HG03045 (cell line): ENCODE results near the gene APOL3.
"Not testable (repeated sequence)": the region's sequence is repeated elsewhere in the genome, so short reads cannot be mapped to it uniquely, and the experiment has no call there.

Experiments
- ATAC-seq: cut with Tn5 transposase; IDR thresholded peaks from one replicate; pipeline ENCODE4 v1.9.1; 2021; ENCODE audit warnings: mild to moderate bottlenecking, moderate library complexity; ENCODE audit not compliant: unreplicated experiment

The APOL3 gene

GRCh38 chr22:36136988-36137387 is 23.6 kb downstream of the APOL3 start:
- ATAC-seq = no peak

- ATAC-seq = no peak
These were observed 24.1 kb downstream of the APOL3 start for GRCh38 chr22:36136475-36136874.

GRCh38 chr22:36135306-36135980 is 25.1 kb downstream of the APOL3 start:
- no peak for ATAC-seq

- ATAC-seq = no peak
These were observed 26.4 kb downstream of the APOL3 start for GRCh38 chr22:36134182-36134581.

- ATAC-seq = no peak
These were observed 28.6 kb downstream of the APOL3 start for GRCh38 chr22:36131907-36132306.

- no peak for ATAC-seq
These were observed 30.8 kb downstream of the APOL3 start for GRCh38 chr22:36129486-36130388.

- ATAC-seq = no peak
These were observed 31.5 kb downstream of the APOL3 start for GRCh38 chr22:36129071-36129470.

GRCh38 chr22:36125994-36126531 is 34.5 kb downstream of the APOL3 start:
- ATAC-seq = no peak

GRCh38 chr22:36125434-36125833 is 35.1 kb downstream of the APOL3 start:
- ATAC-seq = no peak

GRCh38 chr22:36124666-36125065 is 35.9 kb downstream of the APOL3 start:
- no peak for ATAC-seq

GRCh38 chr22:36123673-36124630 is 36.6 kb downstream of the APOL3 start:
- ATAC-seq = peak; percentile 73

GRCh38 chr22:36120621-36121351 is 39.8 kb downstream of the APOL3 start:
- ATAC-seq = not testable (repeated sequence)

- ATAC-seq = no peak
These were observed 43.5 kb downstream of the APOL3 start for GRCh38 chr22:36117053-36117554.

- ATAC-seq = no peak
These were observed 44.4 kb downstream of the APOL3 start for GRCh38 chr22:36116127-36116526.

- no peak for ATAC-seq
These were observed 47.4 kb downstream of the APOL3 start for GRCh38 chr22:36113121-36113520.

- no peak for ATAC-seq
These were observed 49.2 kb downstream of the APOL3 start for GRCh38 chr22:36111316-36111715.

GRCh38 chr22:36110306-36110881 is 50.2 kb downstream of the APOL3 start:
- no peak for ATAC-seq

- ATAC-seq = no peak
These were observed 53.1 kb downstream of the APOL3 start for GRCh38 chr22:36107436-36107835.

GRCh38 chr22:36106910-36107309 is 53.6 kb downstream of the APOL3 start:
- no peak for ATAC-seq

- no peak for ATAC-seq
These were observed 55.6 kb downstream of the APOL3 start for GRCh38 chr22:36104988-36105387.
